Breast epithelium (tissue), 4 donors: ENCODE measurements around the gene VGLL4. TPM values are rescaled to one million over a fixed set of nuclear protein-coding genes. Genes with fewer than 3 reads are reported as not detected.
A peak's percentile ranks its signal among the peaks of the same experiment; 100 is the strongest.

Experiments used
- DNase-seq, 2 donors: peaks; one replicate each; pipeline ENCODE4 v3.0.0-alpha.2; 2019; ENCODE audit warnings: low spot score in 2 of 2
- H3K27ac ChIP-seq, 2 donors: fragments of 200-600 bp; sonication (generic) in 1 of 2; one replicate each; pipeline ENCODE4 v1.5.1; 2016 to 2019; ENCODE audit warnings: mild to moderate bottlenecking in 1 of 2
- H3K27me3 ChIP-seq, 2 donors: fragments of 200-600 bp; sonication (generic) in 1 of 2; one replicate each; pipeline versions ENCODE4 v1.5.1 to v1.6.0; 2017 to 2019; ENCODE audit warnings: control low read depth in 1 of 2, mild to moderate bottlenecking in 1 of 2
- H3K36me3 ChIP-seq: fragments of 200-600 bp; one replicate; pipeline ENCODE4 v1.5.1; 2019
- H3K4me1 ChIP-seq, 2 donors: fragments of 200-600 bp; sonication (generic); one replicate each; pipeline ENCODE4 v1.5.1; 2016 to 2019; ENCODE audit warnings: control low read depth in 1 of 2
- H3K4me3 ChIP-seq, 3 donors: fragments of 200-600 bp; sonication (generic); 1 replicate in 2 of 3; 2 replicates in 1 of 3; pipeline ENCODE4 v1.5.1; 2016 to 2019; ENCODE audit warnings: mild to moderate bottlenecking in 3 of 3, moderate library complexity in 2 of 3
- H3K9me3 ChIP-seq, 2 donors: fragments of 200-600 bp; sonication (generic) in 1 of 2; one replicate each; pipeline ENCODE4 v1.5.1; 2016 to 2019; ENCODE audit warnings: control low read depth in 1 of 2
- CTCF ChIP-seq, 3 donors: fragments of 450-650 bp; IDR thresholded peaks; one replicate each; pipeline ENCODE4 v1.5.1; 2016 to 2017; ENCODE audit warnings: antibody characterized with exemption in 3 of 3, mild to moderate bottlenecking in 3 of 3, moderate library complexity in 3 of 3
- POLR2A ChIP-seq: fragments of 450-650 bp; IDR thresholded peaks from one replicate; pipeline ENCODE4 v1.6.1; 2016; ENCODE audit warnings: antibody characterized with exemption, mild to moderate bottlenecking, moderate library complexity
- POLR2AphosphoS5 ChIP-seq, 3 donors: sonication (generic); formaldehyde crosslinking; IDR thresholded peaks; one replicate each; pipeline ENCODE4 v1.6.1; 2017; ENCODE audit warnings: antibody characterized with exemption in 3 of 3
- intact Hi-C: fragments of 100-400 bp; cut with DNase I; formaldehyde crosslinking; loops from one replicate; pipeline ENCODE4 v1.15.1; 2023; ENCODE audit warnings: low total_unique reads
- total RNA-seq, 3 donors: library from RNA; depleted of rRNA; stranded (reverse); fragments of >200 nt; gene quantifications; one replicate each; pipeline ENCODE4 v1.1.0, GENCODE V29; 2016

Gene VGLL4
- total RNA-seq, 3 donors from 2014 or later = 48.0 to 90.0 (median 68.5) TPM

GRCh38 chr3:11563159-11563864, 80.4 kb downstream of the VGLL4 start:
- no peak for DNase-seq
- Histone ChIP-seq H3K4me3 (no peak overlapping the region), H3K36me3 (no peaks in the 10 kb centered on the region), H3K27me3 (no peaks in the 10 kb centered on the region), H3K4me1 (peaks cover 1 to 19% of the 10 kb centered on the region in 2 donors), H3K27ac (peak overlapping the region; percentile 25 to 80), H3K9me3 (no peaks in the 10 kb centered on the region)
- TF ChIP-seq CTCF (IDR thresholded peaks at IDR 0.05) = no peak
- TF ChIP-seq POLR2AphosphoS5 (IDR thresholded peaks at IDR 0.05) = no peak
- TF ChIP-seq POLR2A = no peak
- intact Hi-C loops = no loop called here

GRCh38 chr3:11562277-11562881, 81.3 kb downstream of the VGLL4 start:
- no peak for DNase-seq
- TF ChIP-seq POLR2A (no peak), POLR2AphosphoS5 (IDR thresholded peaks at IDR 0.05) (no peak), CTCF (IDR thresholded peaks at IDR 0.05) (no peak)
- intact Hi-C loops = no loop called here
- Histone ChIP-seq H3K4me3 (no peak overlapping the region), H3K27me3 (no peaks in the 10 kb centered on the region), H3K4me1 (peaks cover 3 to 12% of the 10 kb centered on the region in 2 donors), H3K36me3 (no peaks in the 10 kb centered on the region), H3K27ac (peak overlapping the region; percentile 65 to 80), H3K9me3 (no peaks in the 10 kb centered on the region)

- Histone ChIP-seq H3K4me3 (no peak overlapping the region), H3K4me1 (peaks cover 3 to 18% of the 10 kb centered on the region in 2 donors), H3K27me3 (no peaks in the 10 kb centered on the region), H3K27ac (peak overlapping the region; percentile 65 to 88), H3K36me3 (no peaks in the 10 kb centered on the region), H3K9me3 (no peaks in the 10 kb centered on the region)
- TF ChIP-seq POLR2A = no peak
- no peak for TF ChIP-seq CTCF (IDR thresholded peaks at IDR 0.05)
- TF ChIP-seq POLR2AphosphoS5 (IDR thresholded peaks at IDR 0.05) = no peak
- no peak for DNase-seq
- intact Hi-C loops = no loop called here
Measured at GRCh38 chr3:11560746-11561145, 83.0 kb downstream of the VGLL4 start.

DNA sequence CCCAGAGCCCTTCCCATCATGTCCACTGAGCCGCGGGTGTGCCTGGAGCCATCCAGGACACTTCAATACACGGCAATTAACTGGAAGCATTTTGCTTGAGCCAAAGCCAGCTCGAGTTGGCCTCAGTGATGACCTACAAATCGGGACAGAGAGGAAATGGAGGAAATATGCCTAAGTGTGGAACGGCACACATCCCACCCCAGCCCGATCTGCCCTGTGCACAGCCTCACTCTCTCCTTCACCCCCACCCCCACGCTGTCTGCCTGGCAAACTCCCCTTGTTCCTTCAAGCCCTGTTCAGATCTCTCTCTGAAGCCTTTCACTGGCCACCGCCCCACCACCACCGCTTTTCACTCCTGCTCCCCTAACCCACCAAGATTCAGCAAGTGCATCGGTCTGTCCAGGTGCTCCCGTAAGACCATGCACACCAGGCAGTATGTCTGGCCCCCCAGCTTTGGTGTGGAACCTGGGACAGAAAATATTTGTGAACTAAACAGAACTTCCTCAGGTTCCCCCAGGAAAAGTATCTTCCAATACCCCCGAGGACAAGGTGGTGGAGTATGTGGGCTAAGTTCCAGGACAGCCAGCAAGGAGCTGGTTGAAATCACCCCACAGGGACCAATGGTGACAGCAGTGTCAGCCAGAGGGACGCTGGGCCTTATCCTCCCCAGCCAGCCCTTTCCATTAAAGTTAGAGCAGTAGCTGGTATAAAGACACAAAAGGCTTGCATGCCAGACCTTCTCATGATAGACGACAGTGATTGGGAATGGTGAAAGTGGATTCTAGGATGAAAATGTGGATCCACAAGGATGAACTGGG, 83.7 kb downstream of the VGLL4 start:
- Histone ChIP-seq H3K9me3 (no peaks in the 10 kb centered on the region), H3K36me3 (no peaks in the 10 kb centered on the region), H3K27ac (peak overlapping the region; percentile 65 to 88), H3K27me3 (no peaks in the 10 kb centered on the region), H3K4me1 (peaks cover 3 to 18% of the 10 kb centered on the region in 2 donors), H3K4me3 (no peak overlapping the region)
- intact Hi-C loops = no loop called here
- peak in 1 of 2 donors; percentile 38 for DNase-seq
- no peak for TF ChIP-seq POLR2AphosphoS5 (IDR thresholded peaks at IDR 0.05)
- no peak for TF ChIP-seq CTCF (IDR thresholded peaks at IDR 0.05)
- no peak for TF ChIP-seq POLR2A
